ENCODE data around the gene ZBTB42. TPM values are rescaled to one million over a fixed set of nuclear protein-coding genes. Genes with fewer than 3 reads are reported as not detected.

Gene ZBTB42
- total RNA-seq, 1 experiment from 2014 or later, result 6.4 TPM

GRCh38 chr14:104787736-104788135 is 13.2 kb upstream of the ZBTB42 start (continued):
- TF ChIP-seq PREB (CRISPR knock-in tag; IDR thresholded peaks at IDR 0.05; ENCODE audit: borderline replicate concordance) (no peak), ATF1 (CRISPR knock-in tag; IDR thresholded peaks at IDR 0.05) (no peak), SMAD3 (CRISPR knock-in tag; IDR thresholded peaks at IDR 0.05; ENCODE audit: borderline replicate concordance) (no peak), ZNF512 (CRISPR knock-in tag; IDR thresholded peaks at IDR 0.05; ENCODE audit: borderline replicate concordance) (no peak), MLX (CRISPR knock-in tag; IDR thresholded peaks at IDR 0.05) (no peak), FOXP1 (CRISPR knock-in tag; IDR thresholded peaks at IDR 0.05; ENCODE audit: borderline replicate concordance) (no peak), E2F5 (CRISPR knock-in tag; IDR thresholded peaks at IDR 0.05) (no peak), E2F1 (CRISPR knock-in tag; IDR thresholded peaks at IDR 0.05) (no peak), ZNF396 (CRISPR knock-in tag; IDR thresholded peaks at IDR 0.05; ENCODE audit: borderline replicate concordance) (no peak), ATF2 (CRISPR knock-in tag; IDR thresholded peaks at IDR 0.05; ENCODE audit: borderline replicate concordance, low read depth) (no peak), RELA (CRISPR knock-in tag; IDR thresholded peaks at IDR 0.05; ENCODE audit: borderline replicate concordance) (no peak), NFE2L1 (CRISPR knock-in tag; IDR thresholded peaks at IDR 0.05) (no peak), SOX15 (CRISPR knock-in tag; IDR thresholded peaks at IDR 0.05) (no peak)

GRCh38 chr14:104788161-104788818 is 12.6 kb upstream of the ZBTB42 start:
- H3K4me3 Mint-ChIP-seq, result no peak overlapping the region
- no peak for DNase-seq (ENCODE audit: low spot score)
- no peaks in the 10 kb centered on the region for H3K27me3 Mint-ChIP-seq (ENCODE audit: low read depth)
- ChIA-PET POLR2A (no interaction called here), CTCF (interaction anchor here (1.0 to 3.8 kb wide), 4 partner anchors 8 to 38 kb away, joined by 4 to 20 read pairs (median 6); no protein-coding TSS in a partner anchor)
- no peak for ATAC-seq
- H3K4me1 Mint-ChIP-seq, result peaks cover 4% of the 10 kb centered on the region
- no peak overlapping the region for H3K27ac Mint-ChIP-seq
- H3K9me3 Mint-ChIP-seq, result no peaks in the 10 kb centered on the region
- no peaks in the 10 kb centered on the region for H3K36me3 Mint-ChIP-seq
- TF ChIP-seq HMGXB4 (CRISPR knock-in tag; IDR thresholded peaks at IDR 0.05), result no peak
- TF ChIP-seq GABPB1 (CRISPR knock-in tag; IDR thresholded peaks at IDR 0.05), result no peak
- TF ChIP-seq NFYB (CRISPR knock-in tag; conservative IDR thresholded peaks at IDR 0.05; ENCODE audit: low read depth), result no peak
- no peak for TF ChIP-seq ZMAT4 (CRISPR knock-in tag; IDR thresholded peaks at IDR 0.05)
- no peak for TF ChIP-seq FOXK1 (CRISPR knock-in tag; IDR thresholded peaks at IDR 0.05)
- no peak for TF ChIP-seq TP53 (CRISPR knock-in tag; IDR thresholded peaks at IDR 0.05)
- no peak for TF ChIP-seq JUN (CRISPR knock-in tag; IDR thresholded peaks at IDR 0.05)
- TF ChIP-seq ETV6 (CRISPR knock-in tag; IDR thresholded peaks at IDR 0.05), result no peak
- TF ChIP-seq ZNF416 (CRISPR knock-in tag; IDR thresholded peaks at IDR 0.05), result no peak
- no peak for TF ChIP-seq USF2 (CRISPR knock-in tag; IDR thresholded peaks at IDR 0.05)
- no peak for TF ChIP-seq ZNF263 (CRISPR knock-in tag; IDR thresholded peaks at IDR 0.05; ENCODE audit: low read depth)
- TF ChIP-seq NFATC4 (CRISPR knock-in tag; IDR thresholded peaks at IDR 0.05), result no peak

Measured in WTC11 (cell line).